Endothelial cell of umbilical vein (primary cell): ENCODE results near the gene FLRT2. TPM values are rescaled to one million over a fixed set of nuclear protein-coding genes. Genes with fewer than 3 reads are reported as not detected.

Experiments
- BruUV-seq: library from RNA; stranded (reverse); fragments of 400-500 nt; replicated peaks from 2 replicates; lab custom pipeline; 2021; lab: Mats Ljungman, UMichigan
- CTCF ChIA-PET: fragments of 300-600, 350-600 bp; sonication (Branson Sonifier 250); formaldehyde crosslinking; loops from one replicate; lab custom pipeline; 2021; ENCODE audit warnings: antibody characterized with exemption, inconsistent platforms; lab: Charles Lee
- POLR2A ChIA-PET: fragments of 300-600, 350-600 bp; sonication (Branson Sonifier 250); formaldehyde crosslinking; loops from one replicate; lab custom pipeline; 2021; ENCODE audit warnings: antibody characterized with exemption, inconsistent platforms; lab: Charles Lee
- DNase-seq: peaks from one replicate; pipeline ENCODE4 v3.0.0-alpha.2; 2011; ENCODE audit warnings: low read depth, low spot score
- FAIRE-seq: peaks from 2 replicates; lab custom pipeline; 2011; peaks lifted over from hg19 to GRCh38; lab: Jason Lieb, UNC
- H2AFZ ChIP-seq: 2 replicates; pipeline ENCODE4 v1.6.0; 2012; ENCODE audit warnings: low read depth, low read length, control low read depth, inconsistent platforms
- H3K27ac ChIP-seq: 2 replicates; pipeline ENCODE4 v1.5.1; 2011; ENCODE audit warnings: low read depth, mild to moderate bottlenecking, control low read depth, low read length, moderate library complexity; ENCODE audit not compliant: insufficient read depth
- H3K27me3 ChIP-seq, 2 experiments: 2 replicates each; pipeline versions ENCODE4 v1.6.0 to v1.6.1; 2011; ENCODE audit warnings: low read length in 2 of 2, mixed read lengths in 1 of 2; ENCODE audit not compliant: control insufficient read depth in 2 of 2, insufficient read depth in 2 of 2
- H3K36me3 ChIP-seq, 2 experiments: 2 replicates in 1 of 2; 3 replicates in 1 of 2; pipeline ENCODE4 v1.5.1; 2011; ENCODE audit warnings: low read length in 2 of 2, mild to moderate bottlenecking in 1 of 2, moderate library complexity in 1 of 2; ENCODE audit not compliant: control insufficient read depth in 2 of 2, insufficient read depth in 2 of 2; ENCODE audit errors: extremely low read depth in 1 of 2
- H3K4me1 ChIP-seq: 3 replicates; pipeline ENCODE4 v1.5.1; 2011; ENCODE audit warnings: mild to moderate bottlenecking, low read length; ENCODE audit not compliant: control insufficient read depth, insufficient read depth; ENCODE audit errors: extremely low read depth
- H3K4me2 ChIP-seq: 2 replicates; pipeline ENCODE4 v1.6.1; 2011; ENCODE audit warnings: low read length, control low read depth, mixed read lengths; ENCODE audit not compliant: insufficient read depth
- H3K4me3 ChIP-seq, 3 experiments: fragments of 200-600 bp in 1 of 3; sonication (generic), shearing (Covaris generic) in 1 of 3; replicated peaks in 1 of 3; 2 replicates each; pipeline ENCODE4 v1.5.1; 2011 to 2016; ENCODE audit warnings: control low read depth in 3 of 3, low read length in 3 of 3, mild to moderate bottlenecking in 2 of 3, inconsistent platforms in 1 of 3, low read depth in 1 of 3, moderate library complexity in 1 of 3; ENCODE audit not compliant: insufficient read depth in 1 of 3
- H3K79me2 ChIP-seq: 2 replicates; pipeline ENCODE4 v1.6.0; 2012; ENCODE audit warnings: low read length, inconsistent platforms; ENCODE audit not compliant: control insufficient read depth, insufficient read depth
- H3K9ac ChIP-seq: replicated peaks from 2 replicates; pipeline ENCODE3; 2011; ENCODE audit warnings: low read length, control low read depth; ENCODE audit not compliant: insufficient read depth; ENCODE audit errors: extremely low read depth
- H3K9me1 ChIP-seq: replicated peaks from 3 replicates; pipeline ENCODE4 v1.6.0; 2011; ENCODE audit warnings: mild to moderate bottlenecking, low read length; ENCODE audit not compliant: control insufficient read depth, insufficient read depth; ENCODE audit errors: extremely low read depth
- H3K9me3 ChIP-seq: replicated peaks from 2 replicates; pipeline ENCODE4 v1.5.1; 2012; ENCODE audit warnings: low read length, inconsistent platforms; ENCODE audit not compliant: control insufficient read depth, insufficient read depth
- H4K20me1 ChIP-seq: replicated peaks from 2 replicates; pipeline ENCODE3; 2011; ENCODE audit warnings: mild to moderate bottlenecking, low read length; ENCODE audit not compliant: control insufficient read depth, insufficient read depth; ENCODE audit errors: extremely low read depth
- EZH2 ChIP-seq: IDR thresholded peaks from 2 replicates; pipeline ENCODE4 v1.6.1; 2012; ENCODE audit warnings: borderline replicate concordance, low read depth, mild to moderate bottlenecking, moderate library complexity, low read length, inconsistent platforms; ENCODE audit not compliant: severe bottlenecking
- FOS ChIP-seq: IDR thresholded peaks from 2 replicates; pipeline ENCODE4 v1.6.1; 2011; ENCODE audit warnings: mild to moderate bottlenecking, low read length, moderate library complexity, borderline replicate concordance; ENCODE audit not compliant: insufficient read depth
- GATA2 ChIP-seq: IDR thresholded peaks from 2 replicates; pipeline ENCODE4 v1.7.0; 2011; ENCODE audit warnings: low read depth, mild to moderate bottlenecking, moderate library complexity, mixed read lengths, low read length; ENCODE audit not compliant: insufficient read length, insufficient read depth
- JUN ChIP-seq: IDR thresholded peaks from 2 replicates; pipeline ENCODE4 v1.6.1; 2011; ENCODE audit warnings: borderline replicate concordance, low read depth; ENCODE audit not compliant: insufficient read length, insufficient read depth
- MYC ChIP-seq: IDR thresholded peaks from one replicate; pipeline ENCODE4 v1.6.1; 2011; ENCODE audit warnings: mild to moderate bottlenecking, low read depth, low read length
- POLR2A ChIP-seq: IDR thresholded peaks from 2 replicates; pipeline ENCODE4 v1.6.1; 2012; ENCODE audit warnings: low read depth, mild to moderate bottlenecking, control low read depth, low read length
- POLR2AphosphoS5 ChIP-seq: IDR thresholded peaks from 2 replicates; pipeline ENCODE4 v1.6.1; 2012; ENCODE audit warnings: low read depth, mild to moderate bottlenecking, control low read depth, low read length, moderate library complexity; ENCODE audit not compliant: insufficient read depth
- dilution Hi-C: fragments of 300-500 bp; cut with MboI; formaldehyde crosslinking; loops from one replicate; pipeline ENCODE4 v1.15.0; 2019; ENCODE audit warnings: low sequenced_read_pairs; ENCODE audit not compliant: extremely low pct_ligation_motif_present
- intact Hi-C: fragments of 100-400 bp; cut with micrococcal nuclease; formaldehyde crosslinking; loops from one replicate; pipeline ENCODE4 v1.10.0; 2022
- polyA plus RNA-seq, 4 experiments: library from polyadenylated mRNA; depleted of rRNA in 3 of 4; stranded (reverse) in 3 of 4; unstranded in 1 of 4; fragments of >200 nt; gene quantifications; 2 replicates each; pipeline versions ENCODE4 v1.2.1 to v1.2.3, GENCODE V29; 2011 to 2012; ENCODE audit warnings: missing spikeins in 1 of 4
- total RNA-seq: library from RNA; stranded (reverse); gene quantifications from 2 replicates; pipeline ENCODE4 v1.2.3, GENCODE V29; 2021
- TF ChIP-seq, protein P1 (sequence below), 2 donors: IDR thresholded peaks; 1 replicate in 1 of 2; 2 replicates in 1 of 2; pipeline ENCODE4 v1.5.1; 2011; ENCODE audit warnings: low read length in 2 of 2, mild to moderate bottlenecking in 2 of 2, moderate library complexity in 2 of 2, control low read depth in 1 of 2, inconsistent platforms in 1 of 2, low read depth in 1 of 2; ENCODE audit not compliant: insufficient read depth in 1 of 2; ENCODE audit errors: extremely low read depth in 1 of 2
- TF ChIP-seq, protein P2 (sequence below): IDR thresholded peaks from 2 replicates; pipeline ENCODE4 v1.6.1; 2011; ENCODE audit not compliant: insufficient read depth, insufficient read length

The FLRT2 gene
- total and polyA plus RNA-seq, 2 donors (not counting 3 experiments of a cell fraction or from before 2014, with no cell fraction given), result 202 to 229 TPM

DNA sequence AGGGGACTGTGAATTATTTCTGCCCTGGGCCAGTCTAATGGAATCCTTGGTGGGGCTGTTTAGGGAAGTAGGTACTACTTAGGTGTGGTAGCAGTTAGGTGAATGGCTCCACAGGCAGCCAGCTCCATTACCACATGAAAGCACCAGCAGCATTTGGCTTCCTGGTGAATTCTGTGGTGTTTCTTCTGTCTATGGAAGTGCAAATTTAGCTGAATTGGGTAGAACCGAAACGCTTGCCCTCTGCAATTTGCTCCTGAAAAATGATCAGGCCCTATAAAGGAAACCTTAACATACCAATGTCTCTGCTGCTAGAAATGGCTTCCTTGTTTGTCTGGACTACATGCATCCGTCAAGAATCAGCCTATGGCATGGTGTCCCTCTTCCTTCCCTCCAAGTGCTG lies 16.4 kb downstream of the FLRT2 start:
- dilution Hi-C loops (no loop called here), intact Hi-C loops (no loop called here)
- CTCF ChIA-PET, result no interaction called here
- TF ChIP-seq EZH2 (no peak), MYC (no peak), GATA2 (no peak), JUN (no peak), FOS (no peak), POLR2A (no peak), POLR2AphosphoS5 (no peak)
- TF ChIP-seq, protein P1, sequence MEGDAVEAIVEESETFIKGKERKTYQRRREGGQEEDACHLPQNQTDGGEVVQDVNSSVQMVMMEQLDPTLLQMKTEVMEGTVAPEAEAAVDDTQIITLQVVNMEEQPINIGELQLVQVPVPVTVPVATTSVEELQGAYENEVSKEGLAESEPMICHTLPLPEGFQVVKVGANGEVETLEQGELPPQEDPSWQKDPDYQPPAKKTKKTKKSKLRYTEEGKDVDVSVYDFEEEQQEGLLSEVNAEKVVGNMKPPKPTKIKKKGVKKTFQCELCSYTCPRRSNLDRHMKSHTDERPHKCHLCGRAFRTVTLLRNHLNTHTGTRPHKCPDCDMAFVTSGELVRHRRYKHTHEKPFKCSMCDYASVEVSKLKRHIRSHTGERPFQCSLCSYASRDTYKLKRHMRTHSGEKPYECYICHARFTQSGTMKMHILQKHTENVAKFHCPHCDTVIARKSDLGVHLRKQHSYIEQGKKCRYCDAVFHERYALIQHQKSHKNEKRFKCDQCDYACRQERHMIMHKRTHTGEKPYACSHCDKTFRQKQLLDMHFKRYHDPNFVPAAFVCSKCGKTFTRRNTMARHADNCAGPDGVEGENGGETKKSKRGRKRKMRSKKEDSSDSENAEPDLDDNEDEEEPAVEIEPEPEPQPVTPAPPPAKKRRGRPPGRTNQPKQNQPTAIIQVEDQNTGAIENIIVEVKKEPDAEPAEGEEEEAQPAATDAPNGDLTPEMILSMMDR (IDR thresholded peaks at IDR 0.05; ENCODE audit: extremely low read depth in 1 of 2, insufficient read depth in 1 of 2, low read depth in 1 of 2, low read length in 2 of 2), result no peak
- TF ChIP-seq, protein P2, sequence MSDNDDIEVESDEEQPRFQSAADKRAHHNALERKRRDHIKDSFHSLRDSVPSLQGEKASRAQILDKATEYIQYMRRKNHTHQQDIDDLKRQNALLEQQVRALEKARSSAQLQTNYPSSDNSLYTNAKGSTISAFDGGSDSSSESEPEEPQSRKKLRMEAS, result no peak
- Histone ChIP-seq H3K36me3 (peaks cover 27 to 34% of the 10 kb centered on the region in 2 experiments), H3K9ac (no peak overlapping the region), H3K4me2 (no peak overlapping the region), H3K4me1 (no peaks in the 10 kb centered on the region), H3K79me2 (peaks cover 37% of the 10 kb centered on the region), H3K9me3 (no peaks in the 10 kb centered on the region), H4K20me1 (peaks cover 24% of the 10 kb centered on the region), H3K4me3 (no peak overlapping the region), H3K27ac (no peak overlapping the region), H3K9me1 (peaks cover 3% of the 10 kb centered on the region), H2AFZ (no peak overlapping the region), H3K27me3 (no peaks in the 10 kb centered on the region)
- POLR2A ChIA-PET, result no interaction called here
- no peak for DNase-seq
- FAIRE-seq, result no peak
- no TSS peak for BruUV-seq
